GM12891 (cell line): ENCODE results near the gene CCNL2.

ENCODE experiments used
- POLR2A ChIP-seq: IDR thresholded peaks from 2 replicates; pipeline ENCODE4 v1.6.1; 2011; ENCODE audit warnings: low read depth, low read length, control low read depth
- POLR2AphosphoS5 ChIP-seq: IDR thresholded peaks from 2 replicates; pipeline ENCODE4 v1.6.1; 2011; ENCODE audit warnings: low read depth, low read length, control low read depth
- POU2F2 ChIP-seq: IDR thresholded peaks from 2 replicates; pipeline ENCODE4 v1.6.1; 2011; ENCODE audit warnings: low read depth, mild to moderate bottlenecking, control low read depth, low read length, moderate library complexity

- TF ChIP-seq POLR2AphosphoS5: no peak
- TF ChIP-seq POLR2A: no peak
- no peak for TF ChIP-seq POU2F2
Measured at GRCh38 chr1:1415751-1416150, 16.6 kb upstream of the CCNL2 start.
